Activated CD4-positive, alpha-beta memory T cell treated with anti-CD3 and anti-CD28 coated beads for 36 hours (primary cell): ENCODE results near the gene NEURL1. TPM values are rescaled to one million over a fixed set of nuclear protein-coding genes. Genes with fewer than 3 reads are reported as not detected.

Source experiments
- CTCF ChIA-PET: fragments of 350-600 bp; sonication (Branson Sonifier 250); formaldehyde crosslinking; loops from one replicate; lab custom pipeline; 2021; ENCODE audit warnings: antibody characterized with exemption, inconsistent platforms; lab: Charles Lee
- POLR2A ChIA-PET: fragments of 350-600 bp; sonication (Branson Sonifier 250); formaldehyde crosslinking; loops from one replicate; lab custom pipeline; 2021; ENCODE audit warnings: antibody characterized with exemption; lab: Charles Lee
- DNase-seq: peaks from one replicate; pipeline ENCODE4 v3.0.0-alpha.2; 2020
- H3K27ac Mint-ChIP-seq: one replicate; pipeline ENCODE4 v1.8.0; 2021; ENCODE audit warnings: mixed read lengths
- H3K27me3 Mint-ChIP-seq: one replicate; pipeline ENCODE4 v1.8.0; 2021; ENCODE audit warnings: mixed read lengths
- H3K36me3 Mint-ChIP-seq: one replicate; pipeline ENCODE4 v1.8.0; 2021; ENCODE audit warnings: mixed read lengths
- H3K4me1 Mint-ChIP-seq: one replicate; pipeline ENCODE4 v1.8.0; 2021; ENCODE audit warnings: low read depth, mixed read lengths
- H3K4me3 Mint-ChIP-seq: one replicate; pipeline ENCODE4 v1.8.0; 2021; ENCODE audit warnings: mild to moderate bottlenecking, mixed read lengths
- H3K9me3 Mint-ChIP-seq: one replicate; pipeline ENCODE4 v1.8.0; 2021; ENCODE audit warnings: mixed read lengths
- intact Hi-C: fragments of 100-400 bp; cut with micrococcal nuclease; formaldehyde crosslinking; loops from one replicate; pipeline ENCODE4 v1.15.1; 2023
- total RNA-seq, 2 experiments: library from RNA; stranded (reverse); gene quantifications; one replicate each; pipeline ENCODE4 v1.2.3, GENCODE V29; 2021

The NEURL1 gene
- total RNA-seq, 2 experiments from 2014 or later: 1.8 to 2.4 TPM

- CTCF ChIA-PET: interaction anchor here (1.0 kb wide), 1 partner anchor 10 kb away, joined by 3 read pairs; no protein-coding TSS in a partner anchor
These were observed 80.9 kb downstream of the NEURL1 start for GRCh38 chr10:103574097-103575061.

GRCh38 chr10:103575416-103576075 lies 82.0 kb downstream of the NEURL1 start:
- Mint-ChIP-seq H3K4me3 (no peak overlapping the region), H3K27me3 (peaks cover 5% of the 10 kb centered on the region), H3K9me3 (no peaks in the 10 kb centered on the region), H3K4me1 (no peaks in the 10 kb centered on the region), H3K27ac (no peak overlapping the region), H3K36me3 (no peaks in the 10 kb centered on the region)
- CTCF ChIA-PET: interaction anchor here (2.2 kb wide), 1 partner anchor 11 kb away, joined by 12 read pairs; no protein-coding TSS in a partner anchor
- POLR2A ChIA-PET: no interaction called here
- intact Hi-C loops: no loop called here
- no peak for DNase-seq

More at GRCh38 chr10:103574097-103575061, 80.9 kb downstream of the NEURL1 start:
- Mint-ChIP-seq H3K4me3 (no peak overlapping the region), H3K4me1 (no peaks in the 10 kb centered on the region), H3K9me3 (no peaks in the 10 kb centered on the region), H3K27me3 (peaks cover 5% of the 10 kb centered on the region), H3K36me3 (no peaks in the 10 kb centered on the region), H3K27ac (no peak overlapping the region)
- POLR2A ChIA-PET: no interaction called here
- intact Hi-C loops: no loop called here
- DNase-seq: no peak

DNA sequence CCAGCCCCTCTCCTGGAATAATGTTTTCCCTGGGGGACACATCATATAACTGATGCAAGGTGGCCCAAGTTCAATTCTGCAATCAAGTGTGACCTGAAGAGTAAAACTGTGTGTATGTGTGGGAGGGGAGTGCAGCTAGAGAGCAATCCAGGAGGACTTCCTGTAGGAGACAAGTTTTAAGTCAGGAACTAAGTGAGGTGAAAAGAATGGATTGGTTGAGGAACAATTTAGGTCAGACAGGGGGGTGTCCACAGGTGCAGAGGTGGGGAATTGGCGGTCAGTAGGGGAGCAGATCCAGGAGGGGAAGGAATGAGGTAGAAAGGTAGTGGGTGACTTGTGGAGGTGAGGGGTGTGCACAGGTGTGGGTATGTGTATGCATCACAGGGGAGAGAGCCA lies 82.6 kb downstream of the NEURL1 start:
- H3K27ac Mint-ChIP-seq: no peak overlapping the region
- intact Hi-C loops: no loop called here
- no peak for DNase-seq
- H3K27me3 Mint-ChIP-seq: peaks cover 5% of the 10 kb centered on the region
- H3K36me3 Mint-ChIP-seq: no peaks in the 10 kb centered on the region
- H3K4me3 Mint-ChIP-seq: no peak overlapping the region
- ChIA-PET CTCF (interaction anchor here (1.2 to 2.2 kb wide), 3 partner anchors 11 to 110 kb away, joined by 4 to 12 read pairs (median 10); no protein-coding TSS in a partner anchor), POLR2A (no interaction called here)
- H3K4me1 Mint-ChIP-seq: no peaks in the 10 kb centered on the region
- no peaks in the 10 kb centered on the region for H3K9me3 Mint-ChIP-seq

GRCh38 chr10:103576862-103577261 lies 83.4 kb downstream of the NEURL1 start:
- DNase-seq: no peak
- Mint-ChIP-seq H3K4me3 (no peak overlapping the region), H3K27ac (no peak overlapping the region), H3K4me1 (no peaks in the 10 kb centered on the region), H3K27me3 (peaks cover 5% of the 10 kb centered on the region), H3K36me3 (no peaks in the 10 kb centered on the region), H3K9me3 (no peaks in the 10 kb centered on the region)
- ChIA-PET CTCF (interaction anchor here (1.2 to 2.2 kb wide), 4 partner anchors 12 to 109 kb away, joined by 3 to 12 read pairs (median 7); no protein-coding TSS in a partner anchor), POLR2A (interaction anchor here (0.5 kb wide), 1 partner anchor 467 kb away, joined by 3 read pairs; no protein-coding TSS in a partner anchor)
- intact Hi-C loops: no loop called here

DNA sequence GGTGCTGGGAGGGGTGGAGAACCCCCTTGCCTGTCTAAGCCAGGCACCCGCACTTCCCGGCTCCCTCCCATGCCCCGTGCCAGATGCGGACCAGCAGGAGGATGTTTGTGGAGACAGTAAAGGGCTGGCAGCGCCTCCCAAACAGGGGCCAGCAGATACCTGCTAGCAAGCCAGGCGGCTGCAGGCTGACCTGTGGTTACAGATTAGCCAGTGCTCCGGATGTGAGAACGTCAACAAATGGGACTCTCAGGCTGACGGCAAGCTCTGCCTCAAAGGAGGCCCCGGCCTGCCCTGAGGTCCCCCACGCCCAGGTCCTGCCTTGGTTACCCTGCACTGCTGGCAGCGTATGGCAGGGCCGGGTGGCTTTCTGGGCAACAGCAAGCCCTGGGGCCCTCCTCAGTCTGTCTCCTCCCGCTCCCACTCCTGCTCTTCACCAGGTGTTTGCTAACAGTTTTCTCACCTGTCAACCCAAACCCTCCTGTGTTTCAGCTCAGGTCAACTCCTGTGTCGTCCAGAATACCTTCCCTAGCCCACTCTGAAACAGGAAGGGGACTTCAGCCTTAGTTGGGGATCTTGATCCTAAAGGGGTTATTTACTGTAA lies 85.4 kb downstream of the NEURL1 start:
- Mint-ChIP-seq H3K9me3 (no peaks in the 10 kb centered on the region), H3K27ac (no peak overlapping the region), H3K4me3 (no peak overlapping the region), H3K36me3 (no peaks in the 10 kb centered on the region), H3K27me3 (peaks cover 5% of the 10 kb centered on the region), H3K4me1 (peaks cover 6% of the 10 kb centered on the region)
- ChIA-PET CTCF (no interaction called here), POLR2A (no interaction called here)
- DNase-seq: no peak
- intact Hi-C loops: no loop called here

DNA sequence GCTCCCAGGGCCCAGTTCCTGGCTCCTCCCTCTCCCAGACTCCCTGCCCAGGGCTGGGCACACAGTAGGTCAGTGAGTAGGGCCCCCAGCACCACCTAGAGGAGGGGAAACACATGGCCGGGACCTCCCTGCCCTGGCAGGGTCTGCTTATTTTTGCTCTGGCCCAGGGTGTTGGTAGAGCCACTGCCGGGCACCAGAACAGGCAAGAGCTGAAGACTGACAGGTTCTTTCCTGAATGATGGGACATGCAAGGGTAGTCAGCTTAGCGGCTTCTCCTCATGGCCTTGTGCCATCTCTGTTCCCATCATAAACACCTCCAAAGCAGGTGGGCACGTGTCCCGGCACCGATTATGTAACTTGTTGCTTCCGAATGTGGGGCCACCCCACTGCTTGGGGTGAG lies 86.5 kb downstream of the NEURL1 start:
- DNase-seq: no peak
- Mint-ChIP-seq H3K4me1 (peaks cover 7% of the 10 kb centered on the region), H3K4me3 (no peak overlapping the region), H3K27ac (no peak overlapping the region), H3K36me3 (no peaks in the 10 kb centered on the region), H3K27me3 (peaks cover 2% of the 10 kb centered on the region), H3K9me3 (no peaks in the 10 kb centered on the region)
- ChIA-PET CTCF (interaction anchor here (1.2 to 1.8 kb wide), 2 partner anchors 13 to 16 kb away, joined by 4 to 12 read pairs; no protein-coding TSS in a partner anchor), POLR2A (no interaction called here)
- intact Hi-C loops: no loop called here

DNA sequence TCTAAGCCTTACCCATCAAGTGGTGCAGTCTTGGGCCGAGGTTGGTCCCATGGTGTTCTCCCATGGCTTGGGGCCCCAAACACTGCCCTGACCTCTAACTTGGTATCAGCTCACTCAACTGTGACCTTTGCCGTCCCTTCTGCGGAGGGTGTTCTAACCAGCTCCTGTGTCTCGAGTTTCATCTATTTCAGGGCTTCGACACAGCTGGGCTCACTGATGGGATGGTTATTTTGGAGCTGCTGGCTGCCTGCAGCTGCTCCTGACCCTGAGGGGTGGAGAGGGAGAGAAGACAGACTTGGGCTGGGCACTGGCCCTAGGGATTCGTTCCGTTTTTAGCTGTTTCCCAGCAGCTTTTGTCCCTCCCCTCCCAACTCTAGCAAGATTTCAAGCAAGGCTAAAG lies 86.9 kb downstream of the NEURL1 start:
- Mint-ChIP-seq H3K4me3 (no peak overlapping the region), H3K27ac (no peak overlapping the region), H3K4me1 (peaks cover 7% of the 10 kb centered on the region), H3K9me3 (no peaks in the 10 kb centered on the region), H3K36me3 (no peaks in the 10 kb centered on the region), H3K27me3 (no peaks in the 10 kb centered on the region)
- intact Hi-C loops: no loop called here
- ChIA-PET POLR2A (no interaction called here), CTCF (interaction anchor here (1.2 to 1.8 kb wide), 2 partner anchors 13 to 16 kb away, joined by 4 to 12 read pairs; no protein-coding TSS in a partner anchor)
- no peak for DNase-seq

DNA sequence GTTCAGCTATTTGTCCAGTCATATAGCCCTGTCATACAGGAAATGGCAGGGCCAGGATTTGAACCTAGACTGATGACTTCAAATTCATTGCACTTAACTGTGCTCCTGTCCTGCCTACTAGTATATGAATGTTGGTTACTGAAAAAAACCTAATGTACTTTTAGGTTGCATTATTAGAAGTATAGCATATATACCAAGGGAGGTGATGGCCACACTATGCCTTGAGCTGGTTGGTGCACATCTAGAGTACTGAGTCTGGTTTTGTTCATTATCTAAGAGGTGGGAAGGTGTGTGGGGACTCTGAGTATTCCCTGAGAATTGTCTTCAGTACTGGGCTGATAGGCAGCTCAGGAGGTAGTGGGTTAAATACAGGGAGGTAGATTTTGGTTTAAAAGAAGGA lies 88.0 kb downstream of the NEURL1 start:
- Mint-ChIP-seq H3K36me3 (no peaks in the 10 kb centered on the region), H3K27me3 (no peaks in the 10 kb centered on the region), H3K9me3 (no peaks in the 10 kb centered on the region), H3K27ac (no peak overlapping the region), H3K4me3 (no peak overlapping the region), H3K4me1 (peaks cover 10% of the 10 kb centered on the region)
- ChIA-PET CTCF (interaction anchor here (0.9 to 1.8 kb wide), 4 partner anchors 10 to 105 kb away, joined by 3 to 12 read pairs (median 4); no protein-coding TSS in a partner anchor), POLR2A (no interaction called here)
- intact Hi-C loops: no loop called here
- DNase-seq: no peak

DNA sequence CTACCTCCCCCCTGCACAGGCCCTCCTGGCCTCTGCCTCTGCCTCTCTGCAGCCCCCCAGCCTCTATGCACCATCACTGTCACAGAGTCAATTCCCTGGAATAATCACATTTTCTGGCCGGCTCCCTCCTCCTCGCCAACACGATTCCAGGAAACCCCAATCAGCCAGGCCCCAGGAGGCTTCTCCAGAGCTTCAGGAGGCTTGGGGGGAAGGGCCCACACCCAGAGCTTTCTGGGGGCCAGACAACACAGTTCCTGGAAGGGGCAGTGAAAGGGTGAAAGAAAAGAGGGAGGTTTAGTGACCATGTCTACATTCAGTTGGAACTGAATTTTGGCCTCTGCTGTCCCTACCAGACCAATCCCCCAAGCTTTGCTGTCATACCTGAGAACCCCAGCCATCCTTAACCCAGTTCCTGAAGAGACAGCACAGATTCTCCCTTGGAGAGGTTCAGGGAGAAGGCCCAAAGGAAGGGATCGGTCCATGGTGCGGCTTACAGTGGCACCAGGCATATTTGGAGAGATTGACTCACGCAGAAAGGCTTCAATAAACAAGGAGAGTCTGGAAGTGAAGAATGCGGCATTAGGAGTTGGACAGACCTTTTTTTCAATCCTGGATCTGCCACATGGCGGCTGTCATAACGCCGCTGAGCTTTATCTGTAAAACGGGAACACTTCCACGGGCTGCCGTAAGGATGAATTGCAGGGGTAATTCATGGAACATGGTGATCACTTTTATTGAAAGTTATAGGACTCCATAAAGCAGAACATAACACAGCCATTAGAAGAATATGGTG lies 89.0 kb downstream of the NEURL1 start:
- intact Hi-C loops: no loop called here
- H3K27me3 Mint-ChIP-seq: no peaks in the 10 kb centered on the region
- H3K9me3 Mint-ChIP-seq: no peaks in the 10 kb centered on the region
- H3K4me3 Mint-ChIP-seq: no peak overlapping the region
- H3K27ac Mint-ChIP-seq: no peak overlapping the region
- no peak for DNase-seq
- H3K4me1 Mint-ChIP-seq: peaks cover 10% of the 10 kb centered on the region
- CTCF ChIA-PET: interaction anchor here (0.9 to 1.5 kb wide), 4 partner anchors 9 to 104 kb away, joined by 3 to 5 read pairs (median 4); no protein-coding TSS in a partner anchor
- no peaks in the 10 kb centered on the region for H3K36me3 Mint-ChIP-seq
- POLR2A ChIA-PET: interaction anchor here (0.6 kb wide), 1 partner anchor 78 kb away, joined by 3 read pairs; no protein-coding TSS in a partner anchor

DNA sequence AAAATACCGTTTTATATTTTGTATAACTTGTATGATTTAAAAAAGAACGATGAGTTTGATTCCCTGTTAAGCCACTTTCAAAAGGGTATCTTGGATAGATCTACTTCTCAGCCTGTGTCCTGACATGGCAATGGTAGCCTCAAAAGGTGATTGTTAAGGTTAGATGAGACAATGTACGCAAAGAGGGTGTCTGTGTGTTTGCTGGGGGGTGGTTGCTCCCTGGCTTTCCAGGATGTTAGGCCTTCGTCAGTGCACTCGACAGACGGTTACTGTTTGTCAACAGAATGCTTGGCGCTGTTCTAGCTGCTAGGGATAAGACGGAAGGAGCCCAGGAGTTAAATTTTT lies 90.3 kb downstream of the NEURL1 start:
- intact Hi-C loops: no loop called here
- Mint-ChIP-seq H3K36me3 (no peaks in the 10 kb centered on the region), H3K4me1 (peaks cover 10% of the 10 kb centered on the region), H3K9me3 (no peaks in the 10 kb centered on the region), H3K4me3 (peak overlapping the region; percentile 78), H3K27ac (peak overlapping the region; percentile 69), H3K27me3 (no peaks in the 10 kb centered on the region)
- POLR2A ChIA-PET: interaction anchor here (0.6 to 1.2 kb wide), 2 partner anchors 131 to 279 kb away, joined by 3 to 4 read pairs; no protein-coding TSS in a partner anchor
- DNase-seq: no peak
- CTCF ChIA-PET: interaction anchor here (0.8 to 1.4 kb wide), 2 partner anchors 9 to 20 kb away, joined by 3 to 5 read pairs; no protein-coding TSS in a partner anchor
